HG03432 (cell line): ENCODE data around the gene LRRC28.
A peak's percentile ranks its signal among the peaks of the same experiment; 100 is the strongest.
"Not testable (repeated sequence)": the region's sequence is repeated elsewhere in the genome, so short reads cannot be mapped to it uniquely, and the experiment has no call there.

ENCODE experiments used
- ATAC-seq: cut with Tn5 transposase; IDR thresholded peaks from one replicate; pipeline ENCODE4 v1.9.1; 2021; ENCODE audit warnings: mild to moderate bottlenecking, moderate library complexity; ENCODE audit not compliant: unreplicated experiment

LRRC28 gene

DNA sequence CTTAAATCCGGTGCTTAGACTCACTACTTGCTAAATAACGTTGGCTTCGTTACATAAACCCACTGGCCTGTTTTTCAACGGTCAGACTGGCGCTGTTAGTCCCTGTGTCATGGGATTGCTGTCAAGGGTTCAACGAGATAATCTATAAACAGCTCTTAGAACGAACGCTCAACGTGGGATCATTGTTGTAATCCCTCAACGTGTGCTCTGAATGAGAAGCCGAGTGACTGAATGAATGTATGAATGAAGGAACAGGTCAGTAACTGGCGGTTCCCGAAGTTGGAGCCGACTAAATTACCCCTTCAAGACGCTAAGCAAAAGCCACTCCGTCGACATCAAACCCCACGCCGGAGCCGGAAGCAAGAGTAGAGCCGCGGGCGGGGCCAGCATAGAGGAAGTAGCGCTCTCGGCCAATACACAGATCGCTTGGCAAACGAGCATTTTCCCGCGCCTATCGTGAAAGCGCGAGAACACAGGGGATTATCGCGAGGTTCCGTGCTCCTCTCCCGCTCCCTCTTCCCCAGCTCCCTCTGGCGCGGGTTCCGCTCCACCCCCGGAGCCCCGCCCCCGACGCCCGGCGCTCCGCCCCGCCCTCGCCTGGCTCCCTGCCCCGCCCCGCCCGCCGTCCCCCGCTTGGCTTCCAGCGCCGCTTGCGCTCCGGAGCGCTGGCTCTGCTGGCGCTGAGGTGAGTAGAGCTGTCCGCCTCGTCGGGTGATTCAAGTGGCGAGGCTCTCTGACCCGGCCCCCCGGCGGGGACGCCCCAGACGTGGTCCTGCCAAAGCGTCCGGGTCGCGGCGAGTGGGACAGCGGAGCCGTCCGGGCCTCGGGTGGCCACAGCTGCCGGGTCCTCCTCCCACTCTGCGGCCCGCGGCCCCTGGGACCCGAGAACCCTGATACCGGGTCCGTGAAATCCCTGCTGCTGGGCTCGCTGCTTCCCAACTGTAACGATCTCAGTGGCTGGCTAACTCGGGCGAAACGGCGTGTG, at the start of gene LRRC28:
Gene LRRC28, plus strand, starts transcription at position 625 of the 985 bp plus-strand sequence. CDS start 4,477 bp downstream, outside the sequence.
- ATAC-seq, result peak; percentile 95

GRCh38 chr15:99202176-99202552, 49.1 kb upstream of the LRRC28 start:
- ATAC-seq, result no peak

DNA sequence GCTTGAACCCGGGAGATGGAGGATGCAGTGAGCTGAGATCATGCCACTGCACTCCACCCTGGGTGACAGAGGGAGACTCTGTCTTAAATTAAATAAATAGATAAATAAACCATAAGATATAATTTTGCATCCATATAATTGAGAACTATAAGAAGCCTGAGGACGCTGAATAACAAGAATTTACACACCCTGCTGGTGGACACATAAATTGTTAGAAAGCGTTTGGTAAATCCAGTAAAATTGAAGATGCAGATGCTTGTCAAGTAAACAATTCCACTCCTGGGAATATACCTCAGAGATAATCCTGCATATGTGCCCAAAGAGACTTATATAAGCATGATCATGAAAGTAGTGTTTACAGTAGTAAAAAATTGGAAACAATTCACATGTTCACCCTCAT, 43.6 kb upstream of the LRRC28 start:
- ATAC-seq, result no peak

GRCh38 chr15:99209326-99209725, 42.0 kb upstream of the LRRC28 start:
- no peak for ATAC-seq

GRCh38 chr15:99210334-99210733, 40.9 kb upstream of the LRRC28 start:
- ATAC-seq, result no peak

DNA sequence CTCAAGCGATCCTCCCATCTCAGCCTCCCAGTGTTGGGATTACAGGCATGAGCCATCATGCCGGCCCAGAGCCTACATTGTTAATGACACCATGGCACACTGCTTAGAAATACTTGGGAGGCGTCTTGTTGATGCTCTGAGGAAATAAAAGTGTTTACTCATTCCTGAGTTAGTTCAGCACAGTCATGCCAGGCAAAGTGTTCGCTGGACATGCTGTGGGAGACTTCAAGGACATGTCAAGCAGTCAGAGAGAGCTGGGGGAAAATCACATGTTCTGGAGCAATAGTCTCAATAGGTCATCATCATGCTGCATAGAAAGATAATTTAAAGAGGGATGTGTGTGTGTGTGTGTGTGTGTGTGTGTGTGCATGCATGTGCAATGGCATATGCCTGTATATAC, 39.4 kb upstream of the LRRC28 start:
- no peak for ATAC-seq

- no peak for ATAC-seq
These were observed 38.9 kb upstream of the LRRC28 start for GRCh38 chr15:99212406-99212805.

- peak; percentile 79 for ATAC-seq
These were observed 38.0 kb upstream of the LRRC28 start for GRCh38 chr15:99213187-99213811.

- no peak for ATAC-seq
These were observed 26.7 kb upstream of the LRRC28 start for GRCh38 chr15:99224372-99225214.

DNA sequence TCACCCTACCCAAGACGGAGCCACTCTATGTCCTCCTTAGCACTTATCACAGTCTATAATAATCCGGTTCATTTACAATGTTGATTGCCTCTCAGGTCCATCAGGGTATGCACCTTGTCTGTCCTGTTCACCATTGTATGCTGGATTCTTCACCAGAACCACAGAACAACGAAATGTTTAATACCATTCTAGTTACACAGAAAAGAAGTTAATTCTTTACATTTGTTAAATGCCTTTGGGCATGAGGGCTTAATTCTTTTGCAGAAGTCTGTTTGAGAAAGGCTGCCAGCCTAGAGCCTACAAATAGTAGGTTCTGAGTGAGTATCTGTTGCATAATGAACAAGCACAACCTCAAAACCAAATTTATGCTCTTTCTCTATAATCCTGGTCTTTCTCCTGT, 24.5 kb upstream of the LRRC28 start:
- no peak for ATAC-seq

GRCh38 chr15:99228120-99228770, 23.0 kb upstream of the LRRC28 start:
- ATAC-seq, result no peak

- no peak for ATAC-seq
These were observed 20.4 kb upstream of the LRRC28 start for GRCh38 chr15:99230867-99231266.

DNA sequence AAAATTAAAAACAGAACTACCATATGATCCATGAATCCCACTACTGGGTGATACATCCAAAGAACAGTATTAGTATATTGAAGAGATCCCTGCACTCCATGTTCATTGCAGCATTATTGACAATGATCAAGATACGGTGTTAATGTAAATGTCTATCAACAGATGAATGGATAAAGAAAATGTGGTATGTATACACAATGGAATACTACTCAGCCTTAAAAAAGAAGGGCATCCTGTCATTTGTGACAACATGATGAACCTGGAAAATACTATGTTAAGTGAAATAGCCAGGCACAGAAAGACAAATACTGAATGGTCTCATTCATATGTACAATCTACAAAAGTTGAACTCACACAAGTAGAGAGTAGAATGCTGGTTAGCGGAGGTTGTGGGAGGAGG, 18.5 kb upstream of the LRRC28 start:
- ATAC-seq, result no peak

DNA sequence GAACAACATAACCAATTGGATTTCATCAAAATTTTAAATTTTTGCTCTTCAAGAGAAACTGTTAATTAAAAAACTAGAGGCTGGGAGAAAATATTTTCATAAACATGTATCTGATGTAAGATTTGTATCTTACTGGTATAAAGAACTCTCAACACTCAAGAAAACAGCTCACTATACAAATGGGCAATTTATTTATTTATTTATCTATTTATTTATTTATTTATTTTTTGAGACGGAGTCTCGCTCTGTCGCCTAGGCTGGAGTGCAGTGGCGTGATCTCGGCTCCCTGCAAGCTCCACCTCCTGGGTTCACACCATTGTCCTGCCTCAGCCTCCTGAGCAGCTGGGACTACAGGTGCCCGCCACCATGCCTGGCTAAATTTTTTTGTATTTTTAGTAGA, 17.1 kb upstream of the LRRC28 start:
- ATAC-seq, result not testable (repeated sequence)

DNA sequence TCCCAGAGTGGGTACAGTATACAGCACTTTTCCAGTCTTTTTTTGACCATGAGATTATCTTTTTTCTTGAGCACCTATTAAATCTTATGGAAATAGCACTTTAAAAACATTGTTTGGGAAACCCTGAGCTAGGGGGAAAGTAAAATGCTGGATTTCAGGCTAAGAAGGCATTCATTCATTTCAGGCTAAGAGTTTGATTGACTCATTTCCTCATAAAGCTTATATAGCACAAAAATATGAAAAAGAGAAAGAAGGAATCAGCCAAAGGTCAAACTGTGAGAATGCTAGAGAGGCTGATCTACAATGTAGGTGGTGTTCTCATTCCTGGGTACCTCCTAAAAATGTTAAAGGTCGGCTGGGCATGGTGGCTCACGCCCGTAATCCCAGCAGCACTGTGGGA, 12.4 kb upstream of the LRRC28 start:
- ATAC-seq, result no peak

- peak; percentile 97 for ATAC-seq
These were observed 11.6 kb upstream of the LRRC28 start for GRCh38 chr15:99239545-99240198.

DNA sequence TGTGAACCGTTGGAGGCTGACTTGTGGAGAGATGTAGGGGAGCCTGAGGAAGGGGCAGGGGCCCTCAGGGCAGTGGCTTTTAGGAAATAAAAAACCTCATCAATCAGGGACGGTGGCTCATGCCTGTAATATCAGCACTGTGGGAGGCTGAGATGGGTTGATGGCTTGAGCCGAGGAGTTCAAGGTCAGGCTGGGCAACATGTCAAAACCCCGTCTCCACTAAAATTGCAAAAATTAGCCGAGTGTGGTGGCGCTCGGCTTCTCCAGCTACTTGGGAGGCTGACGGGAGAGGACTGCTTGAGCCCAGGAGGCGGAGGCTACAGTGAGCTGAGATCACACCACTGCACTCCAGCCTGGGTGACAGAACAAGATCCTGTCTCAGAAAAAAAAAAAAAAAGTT, 9.5 kb upstream of the LRRC28 start:
- no peak for ATAC-seq

DNA sequence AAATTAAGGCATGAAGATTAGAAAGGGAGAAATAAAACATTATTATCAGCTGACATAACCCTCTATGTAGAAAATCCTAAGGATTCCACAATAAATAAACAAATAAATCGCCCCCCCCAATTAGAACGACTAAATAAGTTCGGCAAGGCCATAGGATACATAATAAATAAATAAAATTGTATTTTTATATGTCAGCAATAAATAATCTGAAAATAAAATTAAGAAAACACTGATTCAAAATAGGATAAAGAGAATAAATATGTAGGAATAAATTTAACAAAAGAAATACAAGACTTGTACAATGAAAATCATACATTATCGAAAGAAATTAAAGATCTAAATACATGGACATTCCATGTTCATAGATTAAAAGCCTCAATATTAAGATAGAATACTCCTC, 7.0 kb upstream of the LRRC28 start:
- ATAC-seq, result no peak

DNA sequence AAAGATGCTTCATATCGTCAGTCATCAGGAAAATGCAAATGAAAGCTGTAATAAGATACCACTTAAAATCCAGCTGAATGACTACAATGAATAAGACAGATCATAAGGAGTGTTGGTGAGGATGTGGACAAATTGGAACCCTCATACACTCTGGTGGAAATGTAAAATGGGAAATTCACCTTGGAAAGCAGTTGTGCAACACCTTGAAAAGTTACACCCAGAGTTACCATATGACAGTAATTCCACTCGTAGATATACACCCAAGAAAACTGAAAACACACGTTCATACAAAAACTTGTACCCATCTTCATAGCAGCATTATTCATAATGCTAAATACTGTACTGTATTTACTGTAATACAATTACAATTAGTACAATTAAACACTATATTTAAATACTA, 4.2 kb upstream of the LRRC28 start:
- ATAC-seq, result no peak

DNA sequence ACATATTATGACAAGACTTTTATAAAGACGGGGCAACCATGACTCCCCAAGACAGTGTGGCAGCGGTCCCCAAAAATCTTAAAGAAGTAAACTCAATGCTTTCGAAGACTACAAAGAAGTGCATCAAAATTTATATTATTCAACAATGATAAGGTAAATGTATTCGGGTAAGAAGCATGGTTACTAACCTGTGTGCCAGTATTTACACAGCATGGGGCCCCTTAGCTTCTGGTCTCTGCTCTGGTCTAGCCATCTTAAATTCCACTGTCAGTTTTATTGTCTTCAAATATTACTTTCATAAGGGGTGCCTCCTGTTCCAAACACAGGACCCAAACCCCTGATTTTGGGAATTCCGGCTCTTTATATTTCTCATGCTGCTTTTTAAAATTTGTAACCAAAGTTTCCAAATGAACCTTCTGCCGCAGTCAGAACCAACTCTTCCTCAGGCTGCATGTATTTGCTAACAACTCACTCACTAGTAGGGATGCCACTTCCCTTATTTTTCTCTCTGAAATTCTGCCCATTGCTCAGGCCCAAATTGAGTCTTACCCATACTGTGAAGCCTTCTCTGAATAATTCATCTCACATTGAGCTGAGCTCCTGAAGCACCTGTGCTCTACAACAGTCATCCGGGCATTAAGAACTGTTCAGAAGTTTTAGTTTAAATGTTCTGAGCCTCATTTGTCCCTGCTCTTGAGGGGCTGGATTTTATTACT, 3.1 kb upstream of the LRRC28 start:
- no peak for ATAC-seq
